GM12891 (cell line): ENCODE data around the gene MAP4K4. TPM values are rescaled to one million over a fixed set of nuclear protein-coding genes. Genes with fewer than 3 reads are reported as not detected.

Source experiments
- DNase-seq: peaks from one replicate; pipeline ENCODE4 v3.0.0; 2011; ENCODE audit warnings: low spot score; ENCODE audit not compliant: insufficient read length
- FAIRE-seq: peaks from 2 replicates; lab custom pipeline; 2011; peaks lifted over from hg19 to GRCh38; lab: Jason Lieb, UNC
- PAX5 ChIP-seq: IDR thresholded peaks from 2 replicates; pipeline ENCODE4 v1.6.1; 2011; ENCODE audit warnings: low read length, moderate library complexity, mild to moderate bottlenecking; ENCODE audit not compliant: insufficient read depth, severe bottlenecking
- POLR2A ChIP-seq: IDR thresholded peaks from 2 replicates; pipeline ENCODE4 v1.6.1; 2011; ENCODE audit warnings: low read depth, low read length, control low read depth
- POLR2AphosphoS5 ChIP-seq: IDR thresholded peaks from 2 replicates; pipeline ENCODE4 v1.6.1; 2011; ENCODE audit warnings: low read depth, low read length, control low read depth
- POU2F2 ChIP-seq: IDR thresholded peaks from 2 replicates; pipeline ENCODE4 v1.6.1; 2011; ENCODE audit warnings: low read depth, mild to moderate bottlenecking, control low read depth, low read length, moderate library complexity
- SPI1 ChIP-seq: IDR thresholded peaks from 2 replicates; pipeline ENCODE4 v1.6.1; 2011; ENCODE audit warnings: low read depth, low read length, control low read depth
- TAF1 ChIP-seq: IDR thresholded peaks from 2 replicates; pipeline ENCODE4 v1.6.1; 2011; ENCODE audit warnings: low read depth, low read length, control low read depth
- polyA plus RNA-seq: library from polyadenylated mRNA; unstranded; fragments of >200 nt; gene quantifications from one replicate; pipeline ENCODE4 v1.2.1, GENCODE V29; 2012; ENCODE audit warnings: low read depth, missing spikeins, inconsistent platforms; ENCODE audit not compliant: missing spikeins

The MAP4K4 gene
- 1.3 TPM for polyA plus RNA-seq

DNA sequence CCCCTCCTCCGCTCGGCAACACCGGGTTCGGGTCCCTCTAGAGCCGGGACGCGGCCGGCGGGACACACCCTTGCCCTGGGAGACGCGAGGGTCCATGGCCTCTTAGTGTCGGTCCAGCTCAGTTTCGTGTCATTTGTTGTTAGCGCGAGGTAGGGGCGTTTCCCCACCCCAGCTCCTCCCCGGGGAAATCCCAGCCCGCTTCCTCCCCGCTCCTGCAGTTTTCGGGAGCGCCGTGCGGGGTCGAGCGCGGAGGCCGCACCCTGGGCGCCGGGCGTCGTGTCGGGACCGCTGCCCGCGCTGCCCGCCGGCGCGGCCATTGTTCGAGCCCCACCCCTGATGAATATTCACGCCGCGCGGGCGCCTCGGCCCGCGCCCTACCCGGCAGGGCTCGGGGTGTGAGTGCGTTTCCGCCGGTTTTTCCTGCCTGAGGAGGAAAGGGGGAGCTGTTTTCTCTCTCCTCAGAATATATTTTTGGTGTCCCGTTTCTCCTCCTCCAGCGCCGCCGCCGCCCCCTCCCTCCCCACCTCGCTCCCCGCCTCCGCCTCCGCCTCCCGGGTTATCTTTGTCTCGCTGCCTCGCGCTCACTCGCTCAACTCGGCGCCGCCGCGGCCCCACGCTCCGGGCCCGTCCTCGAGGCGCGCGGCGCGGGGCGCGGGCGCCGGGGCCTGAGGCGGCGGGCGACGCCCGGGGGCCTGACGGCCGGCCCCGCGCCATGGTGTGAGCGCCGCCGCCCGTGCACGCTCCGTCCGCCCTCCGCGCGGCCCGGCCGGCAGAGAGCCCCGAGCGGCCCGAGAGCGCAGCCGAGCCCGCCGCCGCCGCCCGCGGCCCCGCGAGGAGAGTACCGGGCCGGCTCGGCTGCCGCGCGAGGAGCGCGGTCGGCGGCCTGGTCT lies at the start of gene MAP4K4:
Gene MAP4K4, plus strand, starts transcription at position 584 of the 890 bp plus-strand sequence. CDS start 374 bp downstream, outside the sequence.
- no peak for TF ChIP-seq TAF1
- peak; percentile 22; the same call in 1 of the 2 replicates for TF ChIP-seq POU2F2
- no peak for FAIRE-seq

DNA sequence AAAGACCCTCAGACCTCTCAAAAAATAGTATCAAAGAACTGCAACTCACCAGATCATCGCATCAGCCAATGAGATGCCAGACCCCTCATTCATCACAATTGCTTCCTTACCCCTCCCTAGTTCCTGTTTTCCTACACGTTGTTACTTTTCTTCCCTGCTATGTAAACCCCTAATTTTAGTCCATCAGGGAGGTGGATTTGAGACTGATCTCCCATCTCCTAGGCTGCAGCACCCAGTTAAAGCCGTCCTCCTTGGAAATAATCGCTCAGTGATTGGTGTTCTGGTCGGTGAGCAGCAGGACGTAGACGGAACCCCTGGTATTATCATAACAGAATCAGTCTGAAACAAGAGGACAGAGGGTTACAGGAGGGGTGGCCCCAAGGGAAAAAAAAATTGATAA lies 44.0 kb upstream of the MAP4K4 start:
- no peak for DNase-seq
- no peak for TF ChIP-seq TAF1
- TF ChIP-seq POLR2AphosphoS5, result no peak
- no peak for FAIRE-seq

More for the DNA sequence above, at the start of gene MAP4K4:
- DNase-seq, result peak; percentile 35

DNA sequence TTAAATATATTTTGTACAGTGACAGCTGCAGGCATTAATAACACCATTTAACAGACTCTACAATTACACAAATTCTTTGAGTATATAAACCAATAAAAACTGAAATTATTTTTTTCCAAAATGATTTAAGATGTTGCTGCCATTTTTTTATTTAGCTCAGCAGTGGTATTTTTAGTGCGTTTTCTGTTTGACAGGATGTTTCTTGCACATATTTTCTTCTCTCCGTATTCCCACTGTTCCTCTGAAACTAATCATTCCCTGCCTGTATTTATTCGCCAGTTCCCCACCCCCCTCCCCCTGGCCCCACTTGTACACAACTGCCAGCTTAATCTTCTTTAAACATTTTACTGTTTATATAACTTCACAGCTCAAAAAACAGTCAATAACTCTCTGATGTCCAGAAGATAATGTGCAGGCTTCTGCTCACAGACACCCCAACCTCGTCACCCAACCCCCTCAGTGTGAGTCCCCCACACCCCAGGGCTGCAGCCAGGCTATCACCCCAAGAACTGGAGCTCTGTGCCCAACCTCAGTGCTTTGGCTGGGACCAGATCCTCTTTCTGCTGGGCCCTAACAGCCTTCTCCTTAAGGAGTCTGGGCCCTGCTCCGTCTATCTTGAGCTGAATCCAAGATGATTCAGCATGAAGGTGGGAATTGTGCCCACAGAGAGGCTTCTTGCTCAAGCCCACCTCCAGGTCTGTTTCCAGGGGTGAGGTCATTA lies 41.6 kb upstream of the MAP4K4 start:
- FAIRE-seq, result no peak
- DNase-seq, result no peak
- no peak for TF ChIP-seq POLR2AphosphoS5
- TF ChIP-seq TAF1, result no peak
- TF ChIP-seq SPI1, result no peak
- no peak for TF ChIP-seq POLR2A
- TF ChIP-seq PAX5, result no peak
- no peak for TF ChIP-seq POU2F2

DNA sequence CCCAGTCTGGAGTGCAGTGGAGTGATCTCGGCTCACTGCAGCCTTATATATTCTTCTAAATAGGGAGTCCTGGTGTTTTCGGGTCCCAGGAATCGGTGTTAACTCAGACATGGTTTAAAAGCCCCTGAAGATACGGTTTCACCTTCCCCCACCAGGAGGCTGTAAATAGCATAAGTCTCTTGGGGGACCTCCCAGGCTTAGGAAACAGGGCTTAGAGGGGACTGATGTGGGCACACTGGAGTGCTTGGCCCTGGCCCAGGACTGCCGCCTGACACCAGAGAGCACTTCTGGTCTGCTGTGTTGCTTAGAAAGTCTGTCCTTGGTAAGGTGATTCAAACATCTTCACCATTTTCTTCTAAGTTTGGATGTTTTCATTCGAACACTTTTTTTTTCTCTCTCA lies 39.7 kb upstream of the MAP4K4 start:
- DNase-seq, result no peak
- FAIRE-seq, result no peak
- TF ChIP-seq POU2F2 (no peak), TAF1 (no peak), PAX5 (no peak), SPI1 (no peak)

DNA sequence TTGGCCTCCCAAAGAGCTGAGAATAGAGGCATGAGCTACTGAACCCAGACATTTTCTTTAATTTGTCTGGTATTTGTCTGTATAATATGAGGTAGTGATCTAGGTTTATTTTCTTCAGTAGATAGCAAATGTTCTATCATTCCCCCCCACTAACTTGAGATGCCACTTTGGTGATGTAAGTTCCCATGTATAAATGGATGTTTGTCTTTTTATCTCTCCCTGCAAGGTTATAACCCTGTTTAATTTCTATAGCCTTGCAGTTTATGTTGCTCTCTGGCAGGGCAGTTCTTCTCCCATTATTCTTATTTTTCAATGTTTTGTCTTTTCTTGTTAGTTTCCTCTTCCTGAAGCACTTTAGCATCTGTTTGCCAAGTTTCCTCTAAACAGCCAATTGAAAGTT lies 39.1 kb upstream of the MAP4K4 start:
- FAIRE-seq (no peak), DNase-seq (no peak)

DNA sequence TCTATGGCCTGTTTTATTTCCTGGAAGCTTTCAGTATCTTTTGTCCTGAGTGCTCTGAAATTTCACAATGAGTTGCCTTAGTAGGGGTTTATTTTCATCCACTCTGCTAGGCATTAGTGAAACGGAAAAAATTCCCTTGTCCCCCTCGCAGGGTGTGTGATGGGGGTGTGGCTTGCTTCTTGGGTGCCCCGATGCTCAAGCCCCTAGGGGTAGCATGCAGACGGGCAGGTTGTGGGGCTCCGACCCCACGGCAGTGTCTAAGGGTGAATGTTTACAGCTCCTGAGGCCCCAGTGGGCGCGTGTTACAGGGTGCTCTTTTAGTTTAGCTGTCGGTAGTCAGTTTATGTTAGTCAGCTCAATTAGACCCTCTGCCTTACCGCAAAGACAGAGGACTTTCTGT lies 32.2 kb upstream of the MAP4K4 start:
- no peak for DNase-seq
- TF ChIP-seq POU2F2 (no peak), SPI1 (no peak), POLR2AphosphoS5 (no peak)
- FAIRE-seq, result no peak

More for the DNA sequence above, 39.1 kb upstream of the MAP4K4 start:
- no peak for TF ChIP-seq PAX5
- no peak for TF ChIP-seq POU2F2
- no peak for TF ChIP-seq POLR2AphosphoS5
- no peak for TF ChIP-seq TAF1
- TF ChIP-seq POLR2A, result no peak
- TF ChIP-seq SPI1, result no peak

DNA sequence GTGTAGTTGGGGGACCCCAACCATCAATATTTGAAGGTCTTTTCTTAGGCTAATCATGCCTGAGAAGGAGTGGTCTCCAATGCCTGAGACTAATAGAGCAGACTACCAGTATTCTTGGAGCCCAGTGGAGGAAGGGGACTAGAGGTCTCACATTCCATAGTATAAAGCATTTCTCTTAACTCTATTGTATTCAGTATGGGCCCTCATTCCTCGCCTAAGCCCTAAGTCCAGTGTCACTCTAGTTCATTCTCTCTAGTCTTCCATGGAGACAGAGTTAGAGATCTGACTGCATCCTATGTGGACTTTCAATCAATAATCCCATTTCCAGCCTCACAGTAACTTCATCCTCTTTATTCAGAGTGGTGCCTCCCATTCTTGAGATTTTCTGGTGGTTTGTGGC lies 29.7 kb upstream of the MAP4K4 start:
- DNase-seq (no peak), FAIRE-seq (no peak)
- TF ChIP-seq POLR2AphosphoS5 (no peak), TAF1 (no peak)

DNA sequence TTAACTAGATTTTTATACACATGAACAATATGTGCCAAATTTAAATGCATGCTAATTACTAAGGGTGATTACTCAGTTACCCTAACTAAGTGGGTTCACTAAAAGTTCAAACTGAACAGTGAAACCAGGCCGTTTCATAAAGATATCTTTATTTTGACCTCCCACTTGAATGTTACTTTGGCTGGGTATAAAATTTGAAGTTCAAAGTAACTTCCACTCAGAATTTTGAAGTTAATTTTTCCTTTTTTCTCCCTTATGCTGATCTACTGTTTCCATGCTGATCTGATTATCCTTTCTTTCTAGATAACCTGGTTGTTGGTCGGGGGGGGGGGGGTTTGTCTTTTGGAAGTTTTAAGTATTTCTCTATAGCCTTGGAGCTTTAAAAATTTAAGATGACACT lies 25.5 kb upstream of the MAP4K4 start:
- FAIRE-seq, result no peak
- no peak for DNase-seq
- no peak for TF ChIP-seq POLR2AphosphoS5
- TF ChIP-seq POU2F2, result no peak
- TF ChIP-seq PAX5, result no peak
- no peak for TF ChIP-seq TAF1
- TF ChIP-seq SPI1, result no peak
- TF ChIP-seq POLR2A, result no peak

DNA sequence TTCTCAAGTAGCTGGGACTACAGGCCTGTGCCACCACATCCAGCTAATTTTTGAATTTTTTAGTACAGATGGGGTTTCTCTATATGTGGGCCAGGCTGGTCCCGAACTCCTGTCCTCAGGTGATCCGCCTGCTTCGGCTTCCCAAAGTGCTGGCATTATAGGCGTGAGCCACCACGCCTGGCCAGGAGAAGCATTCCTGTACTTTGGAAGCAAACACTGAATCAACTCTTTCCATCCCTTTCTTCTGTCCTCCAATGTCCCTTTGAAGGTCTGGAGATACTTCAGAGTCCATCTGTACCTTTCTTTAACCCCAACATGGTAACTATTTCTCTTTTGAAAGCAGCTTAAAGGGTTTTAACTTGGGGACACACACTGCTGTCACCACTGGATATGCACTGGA lies 23.6 kb upstream of the MAP4K4 start:
- no peak for FAIRE-seq
- no peak for DNase-seq
- TF ChIP-seq SPI1 (no peak), TAF1 (no peak)

DNA sequence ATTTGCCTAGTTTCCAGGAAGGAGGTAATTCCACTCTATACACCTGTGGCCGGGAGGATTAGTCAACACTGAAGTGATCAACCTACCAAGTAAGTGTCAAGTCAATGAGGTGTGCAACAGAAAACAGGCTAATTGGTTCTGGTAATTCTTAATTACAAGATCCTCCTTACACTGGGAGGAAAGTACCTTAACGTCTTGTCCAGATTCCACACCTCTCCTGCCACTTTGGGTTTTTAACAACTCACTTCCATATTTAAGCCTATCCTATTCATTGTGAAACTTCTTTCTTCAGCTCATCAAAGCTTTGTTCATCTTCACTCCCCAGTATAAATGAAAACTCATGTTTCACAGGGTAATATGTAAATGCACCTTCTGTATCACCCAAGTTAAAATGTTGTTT lies 22.0 kb upstream of the MAP4K4 start:
- 0 out of 2 replicates have a peak, but pooled peaks have one; percentile 22 for TF ChIP-seq SPI1
- no peak for TF ChIP-seq PAX5
- TF ChIP-seq POLR2AphosphoS5, result no peak
- FAIRE-seq (peak; percentile 28), DNase-seq (no peak)
